Ishikawa (cell line): ENCODE data around the gene ZNF544.

Experiments used
- CEBPB ChIP-seq: IDR thresholded peaks from 2 replicates; pipeline ENCODE4 v1.6.1; 2012
- CREB1 ChIP-seq: IDR thresholded peaks from 2 replicates; pipeline ENCODE4 v1.6.1; 2012; ENCODE audit warnings: low read depth
- EGR1 ChIP-seq: IDR thresholded peaks from 2 replicates; pipeline ENCODE4 v1.6.1; 2012
- EP300 ChIP-seq: IDR thresholded peaks from 2 replicates; pipeline ENCODE4 v1.6.1; 2012; ENCODE audit warnings: borderline replicate concordance
- FOXM1 ChIP-seq: IDR thresholded peaks from 2 replicates; pipeline ENCODE4 v1.6.1; 2012; ENCODE audit warnings: low read depth, borderline replicate concordance
- NFIC ChIP-seq: IDR thresholded peaks from 2 replicates; pipeline ENCODE4 v1.6.1; 2012
- RAD21 ChIP-seq: IDR thresholded peaks from 2 replicates; pipeline ENCODE4 v1.6.1; 2012; ENCODE audit warnings: low read depth
- TAF1 ChIP-seq: IDR thresholded peaks from 2 replicates; pipeline ENCODE4 v1.6.1; 2012; ENCODE audit warnings: low read depth, mild to moderate bottlenecking
- TCF12 ChIP-seq: IDR thresholded peaks from 2 replicates; pipeline ENCODE4 v1.6.1; 2012; ENCODE audit warnings: low read depth
- TEAD4 ChIP-seq: IDR thresholded peaks from 2 replicates; pipeline ENCODE4 v1.6.1; 2012
- YY1 ChIP-seq: IDR thresholded peaks from 2 replicates; pipeline ENCODE4 v1.6.1; 2012; ENCODE audit warnings: low read depth
- ZBTB7A ChIP-seq: IDR thresholded peaks from 2 replicates; pipeline ENCODE4 v1.6.1; 2012; ENCODE audit warnings: low read depth
- TF ChIP-seq, protein P1 (sequence below): IDR thresholded peaks from 2 replicates; pipeline ENCODE4 v1.6.1; 2012
- TF ChIP-seq, protein P2 (sequence below): IDR thresholded peaks from 2 replicates; pipeline ENCODE4 v1.6.1; 2012
- TF ChIP-seq, protein P3 (sequence below): IDR thresholded peaks from 2 replicates; pipeline ENCODE4 v1.6.1; 2012; ENCODE audit warnings: low read depth, mild to moderate bottlenecking

ZNF544 gene

DNA sequence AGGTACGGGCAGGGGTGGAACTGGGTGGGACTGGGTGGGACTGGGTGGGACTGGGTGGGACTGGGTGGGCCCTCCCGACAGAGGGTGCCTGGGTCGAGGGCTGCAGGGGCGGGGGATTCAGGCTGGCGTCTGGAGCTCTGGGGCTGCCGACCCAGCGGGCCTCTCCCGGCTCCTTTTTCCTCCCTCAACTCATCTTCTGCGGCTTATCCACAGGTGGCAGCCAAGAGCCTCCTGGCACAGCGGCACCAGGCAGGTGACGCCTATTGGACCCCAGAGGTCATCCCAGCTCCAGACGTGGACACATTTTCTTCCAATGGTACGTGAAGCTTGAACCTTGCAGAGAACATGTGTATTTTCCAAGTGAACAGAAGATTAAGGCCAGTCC lies 533 bp downstream of the ZNF544 start:
- TF ChIP-seq CEBPB (no peak), CREB1 (no peak), RAD21 (0 out of 2 replicates have a peak, but pooled peaks have one; percentile 16), ZBTB7A (no peak)

DNA sequence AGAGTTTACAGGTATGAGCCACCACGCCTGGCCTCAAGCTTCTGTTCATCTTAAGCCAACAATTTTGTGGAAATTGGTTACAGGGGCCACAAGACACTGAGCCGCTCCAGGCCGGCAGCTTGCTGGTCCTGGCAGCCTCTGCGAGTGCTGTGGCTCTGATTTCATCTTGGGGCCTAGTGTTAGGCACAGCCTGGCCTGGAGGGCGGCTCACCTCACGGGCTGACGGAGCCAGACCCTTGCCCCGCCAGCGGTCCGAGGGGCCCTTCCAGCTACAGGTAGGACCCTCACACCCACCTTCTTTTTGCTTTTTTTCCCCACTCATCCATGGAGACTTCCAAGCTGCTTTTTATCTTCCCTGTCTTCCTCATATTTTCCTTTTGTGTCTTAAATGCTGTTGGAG lies 8.6 kb downstream of the ZNF544 start:
- TF ChIP-seq NFIC (no peak), CEBPB (no peak), RAD21 (no peak), EP300 (no peak), CREB1 (no peak), TEAD4 (no peak)
- TF ChIP-seq, protein P1, sequence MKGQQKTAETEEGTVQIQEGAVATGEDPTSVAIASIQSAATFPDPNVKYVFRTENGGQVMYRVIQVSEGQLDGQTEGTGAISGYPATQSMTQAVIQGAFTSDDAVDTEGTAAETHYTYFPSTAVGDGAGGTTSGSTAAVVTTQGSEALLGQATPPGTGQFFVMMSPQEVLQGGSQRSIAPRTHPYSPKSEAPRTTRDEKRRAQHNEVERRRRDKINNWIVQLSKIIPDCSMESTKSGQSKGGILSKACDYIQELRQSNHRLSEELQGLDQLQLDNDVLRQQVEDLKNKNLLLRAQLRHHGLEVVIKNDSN: no peak

DNA sequence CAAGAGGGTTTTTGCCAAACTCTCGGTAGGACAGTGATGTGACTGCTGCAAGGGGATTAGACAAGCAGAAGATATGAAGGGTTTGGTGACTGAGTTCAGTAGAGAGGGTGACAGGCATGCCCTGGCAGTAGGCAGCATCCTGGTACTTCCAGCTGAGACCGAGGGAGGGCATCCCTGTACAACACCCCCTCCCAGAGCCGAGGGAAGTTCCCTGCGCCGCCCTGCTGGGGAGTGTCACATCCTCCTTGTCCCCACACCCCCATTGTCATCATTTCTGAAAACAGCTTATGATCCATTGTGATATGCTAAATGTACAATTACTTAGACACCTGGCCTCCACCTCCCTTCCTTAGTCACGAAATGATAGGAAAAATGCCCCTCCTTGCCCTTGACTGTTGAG lies 14.6 kb downstream of the ZNF544 start:
- TF ChIP-seq TEAD4: no peak
- TF ChIP-seq NFIC: no peak
- no peak for TF ChIP-seq YY1
- TF ChIP-seq TCF12: no peak
- TF ChIP-seq CREB1: no peak
- TF ChIP-seq, protein P1: no peak
- TF ChIP-seq, protein P2, sequence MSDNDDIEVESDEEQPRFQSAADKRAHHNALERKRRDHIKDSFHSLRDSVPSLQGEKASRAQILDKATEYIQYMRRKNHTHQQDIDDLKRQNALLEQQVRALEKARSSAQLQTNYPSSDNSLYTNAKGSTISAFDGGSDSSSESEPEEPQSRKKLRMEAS: no peak
- TF ChIP-seq, protein P3, sequence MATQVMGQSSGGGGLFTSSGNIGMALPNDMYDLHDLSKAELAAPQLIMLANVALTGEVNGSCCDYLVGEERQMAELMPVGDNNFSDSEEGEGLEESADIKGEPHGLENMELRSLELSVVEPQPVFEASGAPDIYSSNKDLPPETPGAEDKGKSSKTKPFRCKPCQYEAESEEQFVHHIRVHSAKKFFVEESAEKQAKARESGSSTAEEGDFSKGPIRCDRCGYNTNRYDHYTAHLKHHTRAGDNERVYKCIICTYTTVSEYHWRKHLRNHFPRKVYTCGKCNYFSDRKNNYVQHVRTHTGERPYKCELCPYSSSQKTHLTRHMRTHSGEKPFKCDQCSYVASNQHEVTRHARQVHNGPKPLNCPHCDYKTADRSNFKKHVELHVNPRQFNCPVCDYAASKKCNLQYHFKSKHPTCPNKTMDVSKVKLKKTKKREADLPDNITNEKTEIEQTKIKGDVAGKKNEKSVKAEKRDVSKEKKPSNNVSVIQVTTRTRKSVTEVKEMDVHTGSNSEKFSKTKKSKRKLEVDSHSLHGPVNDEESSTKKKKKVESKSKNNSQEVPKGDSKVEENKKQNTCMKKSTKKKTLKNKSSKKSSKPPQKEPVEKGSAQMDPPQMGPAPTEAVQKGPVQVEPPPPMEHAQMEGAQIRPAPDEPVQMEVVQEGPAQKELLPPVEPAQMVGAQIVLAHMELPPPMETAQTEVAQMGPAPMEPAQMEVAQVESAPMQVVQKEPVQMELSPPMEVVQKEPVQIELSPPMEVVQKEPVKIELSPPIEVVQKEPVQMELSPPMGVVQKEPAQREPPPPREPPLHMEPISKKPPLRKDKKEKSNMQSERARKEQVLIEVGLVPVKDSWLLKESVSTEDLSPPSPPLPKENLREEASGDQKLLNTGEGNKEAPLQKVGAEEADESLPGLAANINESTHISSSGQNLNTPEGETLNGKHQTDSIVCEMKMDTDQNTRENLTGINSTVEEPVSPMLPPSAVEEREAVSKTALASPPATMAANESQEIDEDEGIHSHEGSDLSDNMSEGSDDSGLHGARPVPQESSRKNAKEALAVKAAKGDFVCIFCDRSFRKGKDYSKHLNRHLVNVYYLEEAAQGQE: no peak
- TF ChIP-seq ZBTB7A: no peak
- no peak for TF ChIP-seq EP300

DNA sequence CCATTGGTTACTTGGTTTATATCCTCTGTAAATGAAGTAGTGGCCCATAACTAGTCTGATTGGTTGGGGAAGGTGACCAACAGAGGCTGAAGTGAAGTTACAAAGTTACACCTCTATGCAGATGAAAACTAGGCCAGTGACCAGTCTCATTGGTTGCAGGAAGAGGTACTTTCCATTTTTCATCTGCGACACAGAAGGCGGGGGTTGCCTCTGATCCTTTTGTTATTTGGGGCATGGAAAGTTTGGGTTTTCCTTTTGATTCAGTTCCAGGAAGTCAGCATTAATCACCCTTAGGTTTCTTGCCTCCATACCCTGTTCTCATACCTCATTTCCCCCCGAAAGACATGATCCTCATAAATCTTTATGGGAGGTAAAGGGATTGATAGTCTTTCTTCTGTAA lies 20.2 kb downstream of the ZNF544 start:
- TF ChIP-seq EGR1: no peak
- TF ChIP-seq FOXM1: no peak

DNA sequence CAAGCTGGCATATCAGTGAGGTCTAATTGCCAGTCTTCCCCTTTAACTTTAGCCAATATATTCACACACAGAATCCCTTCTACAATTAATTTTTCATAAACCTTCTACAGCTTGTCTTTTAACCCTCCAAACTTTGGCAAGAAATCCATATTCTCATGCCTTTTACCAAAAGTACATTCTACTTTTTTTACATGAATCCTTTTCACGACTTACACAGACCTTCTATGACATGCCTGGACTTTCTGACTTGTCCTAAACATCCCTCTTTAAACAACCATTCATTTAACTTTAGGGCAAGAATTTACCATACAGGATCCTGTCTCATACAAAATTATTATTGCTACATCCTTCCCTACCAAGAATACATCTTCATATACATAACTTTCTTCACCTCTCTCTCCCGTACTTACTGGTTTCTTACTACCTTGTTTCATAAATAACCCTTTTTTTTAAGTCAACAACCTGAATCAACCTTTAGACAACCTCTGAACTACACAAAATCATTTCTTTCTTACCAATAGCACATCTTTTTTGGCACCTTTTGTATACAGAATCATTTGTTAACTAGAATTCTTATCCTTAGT lies 23.5 kb downstream of the ZNF544 start:
- no peak for TF ChIP-seq TAF1
- TF ChIP-seq TEAD4: no peak
- no peak for TF ChIP-seq CEBPB
- TF ChIP-seq EGR1: no peak
- no peak for TF ChIP-seq YY1
- TF ChIP-seq CREB1: no peak
- no peak for TF ChIP-seq RAD21
- TF ChIP-seq EP300: no peak
- TF ChIP-seq NFIC: no peak
- TF ChIP-seq, protein P1: no peak
- TF ChIP-seq, protein P2: no peak
- TF ChIP-seq, protein P3: no peak

DNA sequence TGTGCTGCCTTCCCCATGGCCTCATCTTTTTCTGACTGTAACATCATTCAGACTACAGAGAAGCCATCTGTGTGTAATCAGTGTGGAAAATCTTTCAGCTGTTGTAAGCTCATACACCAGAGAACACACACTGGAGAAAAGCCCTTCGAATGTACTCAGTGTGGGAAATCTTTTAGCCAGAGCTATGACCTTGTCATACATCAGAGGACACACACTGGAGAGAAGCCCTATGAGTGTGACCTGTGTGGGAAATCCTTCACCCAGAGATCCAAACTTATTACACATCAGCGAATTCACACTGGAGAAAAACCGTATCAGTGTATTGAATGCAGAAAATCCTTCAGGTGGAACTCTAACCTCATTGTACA lies 32.9 kb downstream of the ZNF544 start:
- TF ChIP-seq YY1: no peak
